HFF-Myc (cell line): Measurements from ENCODE around the gene NUP98.
"Not testable (repeated sequence)": the region's sequence is repeated elsewhere in the genome, so short reads cannot be mapped to it uniquely, and the experiment has no call there.

ENCODE experiments used
- DNase-seq: peaks from one replicate; pipeline ENCODE4 v3.0.0-alpha.2; 2011; ENCODE audit warnings: low read depth; ENCODE audit errors: extremely low read depth
- H3K4me3 ChIP-seq: replicated peaks from 2 replicates; pipeline ENCODE4 v1.5.1; 2011; ENCODE audit warnings: low read depth, mild to moderate bottlenecking, control low read depth, low read length
- TF ChIP-seq, protein P1 (sequence below): IDR thresholded peaks from 2 replicates; pipeline ENCODE4 v1.5.1; 2012; ENCODE audit warnings: mild to moderate bottlenecking, low read depth, low read length, control low read depth; ENCODE audit errors: missing control alignments

Gene NUP98

DNA sequence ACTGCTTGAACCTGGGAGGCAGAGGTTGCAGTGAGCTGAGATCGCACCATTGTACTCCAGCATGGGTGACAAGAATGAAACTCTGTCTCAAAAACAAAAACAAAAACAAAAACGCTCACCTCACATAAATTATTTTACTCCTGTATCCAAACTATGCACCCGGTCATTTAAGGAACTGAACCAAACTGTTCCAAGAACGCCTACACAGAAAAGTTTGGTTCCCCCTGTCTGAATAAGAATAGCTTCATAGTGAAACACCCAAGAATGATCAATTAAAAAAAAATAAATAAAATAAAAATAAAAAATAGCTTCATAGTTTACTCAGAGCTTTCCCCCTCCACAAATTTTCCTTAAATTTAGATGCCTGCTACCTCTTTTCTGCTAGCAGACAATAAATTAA lies 13.7 kb downstream of the NUP98 start:
- TF ChIP-seq, protein P1, sequence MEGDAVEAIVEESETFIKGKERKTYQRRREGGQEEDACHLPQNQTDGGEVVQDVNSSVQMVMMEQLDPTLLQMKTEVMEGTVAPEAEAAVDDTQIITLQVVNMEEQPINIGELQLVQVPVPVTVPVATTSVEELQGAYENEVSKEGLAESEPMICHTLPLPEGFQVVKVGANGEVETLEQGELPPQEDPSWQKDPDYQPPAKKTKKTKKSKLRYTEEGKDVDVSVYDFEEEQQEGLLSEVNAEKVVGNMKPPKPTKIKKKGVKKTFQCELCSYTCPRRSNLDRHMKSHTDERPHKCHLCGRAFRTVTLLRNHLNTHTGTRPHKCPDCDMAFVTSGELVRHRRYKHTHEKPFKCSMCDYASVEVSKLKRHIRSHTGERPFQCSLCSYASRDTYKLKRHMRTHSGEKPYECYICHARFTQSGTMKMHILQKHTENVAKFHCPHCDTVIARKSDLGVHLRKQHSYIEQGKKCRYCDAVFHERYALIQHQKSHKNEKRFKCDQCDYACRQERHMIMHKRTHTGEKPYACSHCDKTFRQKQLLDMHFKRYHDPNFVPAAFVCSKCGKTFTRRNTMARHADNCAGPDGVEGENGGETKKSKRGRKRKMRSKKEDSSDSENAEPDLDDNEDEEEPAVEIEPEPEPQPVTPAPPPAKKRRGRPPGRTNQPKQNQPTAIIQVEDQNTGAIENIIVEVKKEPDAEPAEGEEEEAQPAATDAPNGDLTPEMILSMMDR = no peak
- no peak for DNase-seq
- H3K4me3 ChIP-seq = no peak overlapping the region

DNA sequence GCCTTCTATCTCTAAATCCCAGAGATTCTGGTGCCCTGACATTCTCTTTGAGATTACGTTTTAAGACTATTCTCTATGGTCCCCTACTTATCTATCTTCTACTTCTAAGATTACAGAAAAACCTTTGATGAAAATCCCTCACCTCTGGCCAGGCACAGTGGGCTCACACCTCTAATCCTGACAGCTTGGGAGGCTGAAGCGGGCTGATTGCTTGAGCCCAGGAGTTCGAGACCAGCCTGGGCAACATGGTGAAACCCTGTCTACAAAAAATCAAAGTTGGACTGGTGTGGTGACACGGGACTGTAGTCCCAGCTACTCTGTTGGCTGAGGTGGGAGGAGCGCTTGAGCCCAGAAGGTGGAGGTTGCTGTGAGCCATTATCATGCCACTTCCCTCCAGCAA lies 14.4 kb downstream of the NUP98 start:
- no peak overlapping the region for H3K4me3 ChIP-seq
- TF ChIP-seq, protein P1 = no peak
- no peak for DNase-seq

DNA sequence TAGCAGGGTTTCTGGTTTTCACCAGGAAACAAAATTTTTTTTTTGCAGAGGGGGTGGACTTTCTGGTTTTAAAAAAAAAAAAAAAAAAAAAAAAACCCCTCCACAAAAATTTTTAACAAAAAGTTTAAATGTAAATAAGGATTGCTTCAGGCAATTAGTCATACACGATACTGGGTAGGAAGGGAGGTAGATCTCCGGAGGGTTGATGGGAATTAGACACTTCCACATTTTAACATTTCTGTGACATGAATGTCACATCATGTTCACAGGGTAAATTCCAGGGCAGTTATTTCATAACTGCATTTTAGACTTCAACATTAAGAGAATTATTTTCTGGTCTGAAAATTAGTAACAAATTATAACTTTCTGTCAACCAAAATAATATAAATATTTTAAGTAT lies 15.9 kb downstream of the NUP98 start:
- TF ChIP-seq, protein P1 = no peak
- H3K4me3 ChIP-seq = no peak overlapping the region
- DNase-seq = no peak

DNA sequence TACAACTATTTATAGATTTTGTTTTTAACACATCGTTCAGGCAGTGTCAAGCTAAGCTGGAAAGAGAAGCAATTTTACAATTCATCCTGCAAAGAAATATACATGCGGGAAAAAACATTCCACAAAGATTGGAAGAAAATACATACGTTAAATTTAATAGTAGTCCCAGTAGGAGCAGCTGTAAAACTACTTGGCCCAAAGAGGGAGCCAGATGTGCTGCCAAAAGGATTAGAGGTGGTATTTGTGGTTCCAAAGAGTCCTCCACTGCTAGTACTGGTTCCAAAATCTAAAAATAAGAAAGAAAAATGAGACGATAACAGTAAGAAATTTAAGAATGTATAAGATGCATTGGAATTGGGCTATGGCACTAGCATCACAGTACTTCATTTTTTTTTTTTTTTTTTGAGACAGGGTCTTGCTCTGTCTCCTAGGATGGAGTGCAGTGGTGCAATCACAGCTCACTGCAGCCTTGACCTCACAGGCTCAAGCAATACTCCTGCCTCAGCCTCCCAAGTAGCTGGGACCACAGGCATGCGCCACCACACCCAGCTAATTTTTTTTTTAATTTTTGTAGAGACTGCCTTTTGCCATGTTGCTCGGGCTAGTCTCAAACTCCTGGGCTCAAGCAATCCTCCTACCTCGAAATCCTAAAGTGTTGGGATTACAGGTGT lies 21.5 kb downstream of the NUP98 start:
- H3K4me3 ChIP-seq = no peak overlapping the region
- TF ChIP-seq, protein P1 = no peak
- DNase-seq = no peak

DNA sequence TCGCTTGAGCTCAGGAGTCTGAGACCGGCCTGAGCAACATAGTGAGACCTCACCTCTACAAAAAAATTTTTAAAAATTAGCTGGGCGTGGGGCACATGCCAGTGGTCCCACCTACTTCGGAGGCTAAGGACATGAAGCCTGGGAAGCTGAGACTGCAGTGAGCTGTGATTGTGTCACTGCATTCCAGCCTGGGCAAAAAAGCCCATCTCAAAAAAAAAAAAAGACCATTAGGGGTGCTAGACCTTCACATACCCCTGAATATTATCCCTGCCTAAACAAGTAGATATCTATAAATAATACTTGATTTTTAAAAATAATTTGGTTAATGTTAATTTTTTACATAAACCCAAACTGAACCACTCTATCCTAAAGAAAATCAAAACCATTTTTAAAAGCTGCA lies 24.2 kb downstream of the NUP98 start:
- TF ChIP-seq, protein P1 = no peak
- H3K4me3 ChIP-seq = no peak overlapping the region
- no peak for DNase-seq

DNA sequence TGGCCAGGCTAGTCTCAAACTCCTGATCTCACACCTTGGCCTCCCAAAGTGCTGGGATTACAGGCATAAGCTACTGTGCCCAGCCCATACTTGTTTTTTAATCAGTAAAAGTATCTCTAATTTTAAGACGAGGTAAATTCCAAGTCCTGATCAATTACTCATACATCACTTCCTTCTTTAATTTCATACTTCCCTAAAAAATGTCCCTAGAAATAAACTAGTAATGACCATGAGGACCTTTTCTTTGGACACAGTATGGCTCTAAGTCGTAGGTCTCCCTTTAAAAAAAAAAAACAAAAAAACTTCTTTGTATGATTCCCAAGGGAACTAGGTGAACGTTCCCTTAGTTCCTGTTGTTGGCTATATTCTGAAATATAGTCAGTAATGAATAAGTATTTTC lies 29.8 kb downstream of the NUP98 start:
- no peak overlapping the region for H3K4me3 ChIP-seq
- TF ChIP-seq, protein P1 = no peak
- no peak for DNase-seq

DNA sequence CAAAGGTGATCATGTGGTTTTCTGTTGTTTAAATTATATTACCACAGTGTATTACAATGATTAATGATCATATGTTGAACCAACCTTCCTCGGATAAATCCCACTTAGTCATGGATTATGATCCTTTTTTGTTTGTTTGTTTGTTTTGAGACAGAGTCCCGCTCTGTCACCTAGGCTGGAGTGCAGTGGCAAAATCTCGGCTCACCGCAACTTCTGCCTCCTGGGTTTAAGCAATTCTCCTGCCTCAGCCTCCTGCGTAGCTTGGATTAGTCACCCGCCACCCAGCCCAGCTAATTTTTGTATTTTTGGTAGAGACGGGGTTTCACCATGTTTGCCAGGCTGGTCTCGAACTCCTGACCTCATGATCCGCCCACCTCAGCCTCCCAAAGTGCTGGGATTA lies 30.5 kb downstream of the NUP98 start:
- not testable (repeated sequence) for DNase-seq

More for the DNA sequence above, 30.5 kb downstream of the NUP98 start:
- H3K4me3 ChIP-seq = not testable (repeated sequence)
